COLO668 (cell line): ENCODE data around the gene CREM.
"Not testable (repeated sequence)": the region's sequence is repeated elsewhere in the genome, so short reads cannot be mapped to it uniquely, and the experiment has no call there.

Experiments
- DNase-seq: peaks from one replicate; lab custom pipeline; 2025; ENCODE audit not compliant: unreplicated experiment; lab: John Stamatoyannopoulos, UW

The CREM gene

DNA sequence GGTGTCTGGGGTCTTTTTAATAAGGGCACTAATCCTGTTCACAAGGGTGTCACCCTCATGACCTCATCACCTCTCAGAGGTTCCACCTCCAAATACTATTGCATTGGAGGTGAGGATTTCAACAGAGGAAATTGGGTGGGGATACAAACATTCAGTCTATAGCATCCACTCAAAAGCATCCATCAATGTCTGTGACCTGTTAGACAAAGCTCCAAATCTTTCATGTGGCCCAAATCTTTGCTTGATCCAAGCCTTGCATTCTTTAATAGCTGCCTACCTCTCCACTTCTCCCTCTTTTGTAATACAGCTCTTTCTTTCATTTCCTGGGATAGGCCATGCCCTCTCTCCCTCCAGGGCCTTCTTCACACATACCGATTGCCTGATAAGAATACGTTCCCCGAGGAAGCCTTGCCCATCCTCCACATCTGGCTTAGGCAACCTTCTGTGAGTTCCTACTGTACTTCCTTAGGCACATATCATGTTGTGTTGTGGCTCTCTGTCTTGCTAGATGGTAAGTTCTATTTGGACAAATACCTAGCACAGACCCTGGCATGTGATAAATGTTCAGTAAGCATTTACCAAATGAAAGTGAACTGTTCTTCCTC, 66.1 kb downstream of the CREM start:
- DNase-seq: no peak

DNA sequence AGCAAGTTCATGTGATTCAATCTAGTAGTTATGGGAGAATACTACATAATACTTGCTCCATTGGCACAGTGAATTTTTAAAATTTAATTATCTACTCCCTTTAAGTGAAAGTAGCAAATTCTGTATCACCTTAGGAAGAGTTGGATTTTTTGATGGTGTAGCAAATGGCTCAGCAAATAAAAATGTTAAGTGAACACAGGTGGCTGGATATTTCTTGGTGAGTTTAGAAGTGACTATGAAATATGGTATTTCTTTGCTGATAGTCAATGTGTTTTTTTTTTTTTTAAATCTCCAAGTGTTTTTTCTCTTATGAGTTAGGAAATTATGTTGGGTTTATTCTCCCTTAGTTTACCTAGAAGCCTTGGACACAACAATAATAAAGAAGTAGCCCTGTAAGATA, 67.8 kb downstream of the CREM start:
- DNase-seq: no peak

DNA sequence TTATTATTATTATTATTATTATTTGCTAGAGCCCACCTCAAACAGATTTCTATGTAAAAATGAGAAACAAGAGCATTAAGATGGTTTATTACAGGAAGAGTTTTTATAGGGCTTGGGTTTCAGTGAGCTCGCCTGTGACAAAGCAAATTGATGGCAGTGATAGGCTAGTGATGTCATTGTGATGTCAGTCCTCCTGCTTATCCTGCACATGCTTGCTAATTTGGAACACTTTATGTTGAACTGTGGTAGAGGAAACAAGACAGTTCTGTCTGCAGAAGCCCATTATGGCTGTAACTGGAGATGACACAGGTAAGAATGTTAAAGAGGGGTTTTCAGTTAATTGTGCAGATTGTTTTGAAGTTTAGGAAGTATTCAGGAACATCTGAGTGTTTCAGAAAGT, 68.3 kb downstream of the CREM start:
- DNase-seq: no peak

DNA sequence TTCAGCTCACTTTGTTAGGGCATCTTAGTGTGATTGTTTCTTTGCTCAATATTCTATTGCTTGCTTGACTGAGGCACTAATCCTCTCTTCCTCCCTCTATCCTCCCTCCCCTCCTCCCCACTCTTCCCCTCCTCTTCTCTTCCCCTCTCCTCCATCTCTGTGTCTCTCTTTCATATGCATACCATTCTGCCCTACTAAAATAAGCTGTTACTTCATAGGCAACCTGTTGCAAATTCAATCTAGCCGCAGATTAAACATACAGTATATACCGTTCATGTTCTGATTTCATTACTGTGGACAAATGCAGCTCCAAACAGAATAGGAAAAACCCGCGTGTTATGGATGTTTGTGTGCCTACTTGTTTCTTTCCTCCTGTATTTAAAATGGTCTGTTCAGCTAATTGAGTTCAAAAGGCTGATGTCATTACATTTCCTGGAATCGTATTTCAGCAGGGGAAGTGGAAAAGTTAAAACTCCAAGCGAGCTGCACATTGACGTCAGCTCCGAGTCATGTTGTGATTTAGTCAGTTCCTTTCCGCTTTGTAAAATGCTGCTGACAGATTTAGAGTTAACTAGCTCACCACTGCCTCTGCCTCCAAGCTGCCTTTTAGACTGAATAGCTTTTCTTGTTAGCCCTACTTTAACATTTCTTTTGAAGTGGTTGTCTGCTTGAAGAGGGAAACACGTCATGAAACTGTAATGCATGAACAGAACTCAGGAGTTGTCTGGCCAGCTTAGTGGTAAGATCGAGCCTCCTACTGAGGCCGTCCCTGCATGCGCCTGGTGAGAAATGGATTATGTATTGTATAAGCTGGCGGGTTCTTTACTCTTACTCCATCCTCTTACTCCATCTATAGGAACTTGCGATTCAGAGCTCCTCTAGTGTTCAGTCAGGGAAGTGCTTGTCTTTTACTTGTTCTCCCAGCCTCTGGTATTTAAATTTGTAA, 69.0 kb downstream of the CREM start:
- peak; percentile 28 for DNase-seq

DNA sequence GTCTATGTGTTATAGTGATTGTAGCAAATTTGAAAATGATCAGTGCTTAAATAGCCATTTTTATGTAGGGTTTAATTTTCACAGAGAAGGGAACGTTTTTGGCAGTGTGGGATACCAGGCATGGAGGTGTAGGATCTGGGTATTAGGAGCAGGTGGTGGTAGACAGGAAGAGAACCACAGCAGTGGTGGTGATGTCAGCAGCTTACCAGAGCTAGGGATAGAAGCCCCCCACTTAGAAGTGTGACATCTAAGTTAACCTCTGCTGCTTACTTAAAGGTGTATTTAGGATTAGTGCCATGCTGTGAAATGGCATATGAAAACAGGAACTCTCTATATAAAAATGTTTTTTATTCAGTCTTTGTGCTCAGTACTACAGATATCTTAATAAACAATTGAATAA, 73.8 kb downstream of the CREM start:
- no peak for DNase-seq

DNA sequence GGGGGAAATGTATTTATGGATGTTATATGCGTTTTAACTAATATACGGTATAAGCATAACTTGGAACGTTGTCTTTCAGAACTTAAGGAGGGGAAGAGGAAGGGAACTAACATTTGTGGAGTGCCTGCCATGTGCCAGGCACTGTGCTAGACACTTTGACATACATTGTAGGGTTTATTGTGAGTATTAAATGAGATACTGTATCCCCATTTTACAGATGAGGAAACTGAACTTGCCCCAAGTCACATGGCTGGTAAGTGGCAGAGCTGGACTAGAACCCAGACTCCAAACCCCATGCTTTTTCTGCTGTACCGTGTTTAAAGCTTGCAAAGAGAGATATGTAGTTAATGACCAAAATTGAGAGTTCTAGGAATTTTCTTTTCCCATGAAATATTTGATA, 74.6 kb downstream of the CREM start:
- no peak for DNase-seq

DNA sequence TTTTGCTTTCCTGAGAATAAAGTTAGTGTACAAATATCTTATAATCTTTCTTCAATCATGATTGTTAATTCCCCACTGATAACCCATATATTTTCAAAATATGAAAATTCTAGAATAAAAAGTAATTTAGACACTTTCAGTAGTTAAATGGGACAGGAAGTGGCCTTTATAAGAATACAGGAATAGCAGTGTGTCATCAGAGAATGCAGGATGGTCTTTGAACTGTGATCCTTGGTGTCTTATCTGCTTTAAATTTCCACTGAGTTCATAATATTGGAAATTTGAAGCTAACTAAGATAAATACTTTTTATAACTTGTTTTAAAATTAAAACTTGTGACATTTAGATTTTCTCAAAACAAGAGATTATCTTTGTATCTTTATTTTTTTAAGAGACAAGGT, 75.4 kb downstream of the CREM start:
- no peak for DNase-seq

DNA sequence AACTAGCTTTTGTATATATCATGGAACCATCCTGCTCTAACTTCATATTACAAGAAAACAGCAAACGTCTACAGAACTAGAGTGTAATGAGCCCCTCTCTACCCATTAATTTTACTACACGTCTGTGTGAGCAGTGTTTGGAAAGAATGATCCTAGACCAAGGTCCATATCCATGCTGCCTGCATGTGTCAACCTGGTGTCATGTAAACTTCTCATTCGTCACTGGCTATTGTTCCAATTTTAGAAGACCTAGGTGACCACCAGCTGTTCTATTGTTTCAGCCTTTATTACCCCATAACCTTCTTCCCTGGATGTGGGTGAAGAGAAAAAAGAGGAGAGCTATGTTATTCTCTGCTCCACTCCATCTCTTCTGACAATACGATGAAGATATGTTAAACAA, 77.1 kb downstream of the CREM start:
- DNase-seq: no peak

DNA sequence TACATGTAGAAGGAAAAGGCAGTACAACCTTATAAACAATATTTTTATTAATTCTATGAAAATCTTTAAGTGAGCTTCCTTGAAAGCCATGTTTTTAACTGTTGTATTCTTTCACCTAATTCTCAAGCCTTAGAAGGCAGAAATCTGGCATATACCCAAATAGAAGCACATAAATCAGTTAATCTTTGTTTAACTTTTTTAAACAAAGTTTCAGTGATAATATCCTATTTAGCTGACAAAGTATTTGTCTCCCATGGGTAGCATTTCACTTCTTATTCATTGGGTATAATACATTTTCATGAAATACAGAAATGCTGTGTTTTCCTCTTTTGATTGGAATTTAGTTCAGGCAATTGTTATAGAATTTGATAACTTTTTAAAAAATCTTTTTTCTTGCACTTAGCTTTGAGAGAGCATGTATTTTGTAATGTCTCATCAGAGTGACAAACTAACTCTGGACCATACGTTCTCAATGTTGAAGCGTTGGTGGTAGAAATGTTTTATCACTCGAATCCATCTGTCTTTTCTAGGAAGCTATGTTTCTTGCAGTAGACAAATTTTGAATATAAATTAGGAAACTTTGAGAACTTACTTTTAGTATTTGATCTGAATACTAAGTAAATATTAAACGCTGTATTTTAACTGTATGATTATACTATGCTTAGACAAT, 78.1 kb downstream of the CREM start:
- no peak for DNase-seq

DNA sequence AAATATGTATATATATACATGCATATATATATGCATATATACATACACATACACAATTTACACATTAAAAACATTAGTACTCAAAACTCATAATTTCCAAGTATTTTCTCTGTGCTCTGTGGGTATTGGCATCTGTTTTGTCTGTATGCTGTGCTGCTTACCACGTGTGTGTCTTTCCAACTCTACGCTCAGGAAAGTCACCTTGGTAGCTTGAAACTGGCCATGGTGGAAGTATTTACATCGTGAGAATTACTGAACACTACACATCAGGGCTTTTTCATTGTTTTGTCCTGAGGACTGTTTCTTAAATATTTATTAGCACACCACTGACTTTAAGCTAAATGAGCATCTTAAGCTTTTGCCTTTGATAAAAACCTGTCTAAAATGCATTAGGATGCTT, 79.6 kb downstream of the CREM start:
- no peak for DNase-seq

DNA sequence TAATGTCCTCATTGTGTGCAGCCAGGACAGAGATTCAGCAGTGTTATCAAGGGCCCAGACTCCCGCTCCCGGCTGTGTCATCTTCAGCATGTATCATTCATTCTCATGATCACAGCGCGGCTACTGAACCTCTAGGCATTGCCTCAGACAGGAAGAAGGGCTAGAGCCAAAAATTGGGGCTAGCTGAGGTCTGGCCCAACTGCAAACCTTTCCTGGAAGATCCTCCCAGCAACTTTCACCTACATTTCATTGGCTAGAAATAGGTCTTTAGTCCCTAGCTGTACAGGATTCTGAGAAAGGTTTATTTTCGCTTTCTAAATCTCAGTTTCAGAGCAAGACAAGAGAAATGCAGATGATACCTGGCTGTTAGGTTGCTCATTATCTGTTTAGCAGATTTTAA, 81.9 kb downstream of the CREM start:
- no peak for DNase-seq

DNA sequence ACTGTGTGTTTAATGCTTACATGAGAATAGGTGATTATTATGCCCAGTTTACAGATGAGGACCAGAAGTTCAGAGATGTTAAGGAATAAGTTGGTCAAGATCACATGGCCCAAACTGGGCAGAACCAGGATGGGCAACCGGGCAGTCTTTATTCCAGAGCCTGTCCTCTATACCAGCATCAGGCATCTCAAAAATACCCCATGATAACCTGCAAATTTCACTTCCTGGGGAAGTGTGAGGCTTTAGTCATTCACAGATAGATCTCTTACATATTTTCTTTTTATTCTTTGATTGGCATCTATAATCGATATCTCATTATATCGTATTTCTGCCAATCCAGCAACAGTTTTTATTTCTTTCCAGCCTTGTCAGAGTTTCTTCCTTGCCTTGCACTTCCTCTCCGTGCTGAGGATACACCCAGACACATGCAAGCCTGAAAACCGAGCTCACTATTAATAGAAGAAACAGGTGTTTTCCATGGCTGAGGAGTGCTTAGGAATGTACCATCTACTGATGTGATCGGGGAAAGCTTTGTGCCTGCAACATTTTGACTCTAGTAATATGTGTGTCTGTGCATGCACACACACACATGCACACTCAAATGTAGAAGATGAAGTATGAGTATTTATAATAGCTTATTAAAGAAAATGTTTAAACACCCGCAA, 82.4 kb downstream of the CREM start:
- no peak for DNase-seq

DNA sequence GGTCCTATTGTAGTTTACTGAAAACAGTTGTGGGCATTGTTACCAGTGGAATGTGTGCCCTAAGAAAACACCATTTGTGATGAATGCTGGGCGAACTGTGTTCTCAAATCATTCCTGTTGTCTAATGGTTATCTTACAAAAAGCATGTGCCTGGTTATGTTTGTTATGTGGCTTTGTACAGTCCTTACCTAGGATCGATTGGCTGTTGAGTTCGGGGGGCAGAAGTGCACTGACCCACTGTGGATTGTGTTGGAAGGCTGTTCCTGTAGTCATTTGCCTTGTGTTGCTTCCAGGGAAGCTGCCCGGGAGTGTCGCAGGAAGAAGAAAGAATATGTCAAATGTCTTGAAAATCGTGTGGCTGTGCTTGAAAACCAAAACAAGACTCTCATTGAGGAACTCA, 84.3 kb downstream of the CREM start:
- no peak for DNase-seq

DNA sequence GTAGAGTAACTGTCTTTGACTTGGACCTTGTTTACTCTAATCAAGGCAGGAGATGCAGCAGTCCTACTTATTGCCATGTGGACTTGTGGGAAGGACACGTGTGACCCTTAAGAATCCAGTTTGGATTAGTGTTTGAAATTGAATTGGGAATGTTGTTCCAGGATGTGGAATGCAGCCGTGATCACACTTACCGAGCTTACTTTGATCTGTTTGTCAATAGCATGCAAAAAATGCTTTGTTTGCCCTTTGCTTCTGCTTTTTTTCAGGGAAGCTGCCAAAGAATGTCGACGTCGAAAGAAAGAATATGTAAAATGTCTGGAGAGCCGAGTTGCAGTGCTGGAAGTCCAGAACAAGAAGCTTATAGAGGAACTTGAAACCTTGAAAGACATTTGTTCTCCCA, 84.7 kb downstream of the CREM start:
- no peak for DNase-seq

DNA sequence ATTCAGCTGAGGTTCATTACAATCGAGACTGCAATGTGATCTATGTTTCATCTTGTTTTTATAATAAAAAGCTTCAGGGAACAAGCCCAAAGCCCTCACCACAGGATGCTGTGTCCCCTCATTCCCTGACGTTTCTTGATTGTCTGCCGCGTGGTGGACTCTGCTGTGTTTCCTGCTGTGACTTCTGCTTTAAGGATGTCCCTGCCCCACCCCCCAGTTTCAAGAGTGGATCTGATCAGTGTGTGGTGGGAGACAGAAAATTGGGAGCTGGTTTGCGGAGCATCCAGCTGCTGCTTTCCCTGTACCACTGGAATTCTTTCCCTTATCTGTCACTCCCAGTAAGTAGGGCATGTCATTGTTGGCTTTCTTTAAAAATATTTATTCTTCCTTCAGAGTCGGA, 86.2 kb downstream of the CREM start:
- no peak for DNase-seq

DNA sequence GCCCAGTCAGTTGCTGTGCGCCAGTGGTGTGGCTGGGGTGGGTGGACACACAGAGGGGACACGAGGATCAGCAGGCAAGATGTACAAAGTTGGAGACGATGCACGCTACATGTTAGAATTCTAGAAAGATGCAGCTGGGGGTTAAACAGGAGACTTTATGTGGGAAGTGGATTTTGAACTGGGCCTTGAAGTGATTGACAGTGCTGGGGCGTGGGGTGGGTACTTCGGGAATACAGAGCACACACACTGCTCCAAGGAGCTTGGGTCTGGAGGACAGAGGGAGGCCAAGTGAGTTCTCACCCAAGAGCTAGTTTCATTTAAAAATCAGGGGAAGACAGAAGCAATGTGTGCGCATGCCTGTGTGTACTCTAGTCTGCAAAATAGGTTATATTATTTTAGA, 87.1 kb downstream of the CREM start:
- DNase-seq: no peak

DNA sequence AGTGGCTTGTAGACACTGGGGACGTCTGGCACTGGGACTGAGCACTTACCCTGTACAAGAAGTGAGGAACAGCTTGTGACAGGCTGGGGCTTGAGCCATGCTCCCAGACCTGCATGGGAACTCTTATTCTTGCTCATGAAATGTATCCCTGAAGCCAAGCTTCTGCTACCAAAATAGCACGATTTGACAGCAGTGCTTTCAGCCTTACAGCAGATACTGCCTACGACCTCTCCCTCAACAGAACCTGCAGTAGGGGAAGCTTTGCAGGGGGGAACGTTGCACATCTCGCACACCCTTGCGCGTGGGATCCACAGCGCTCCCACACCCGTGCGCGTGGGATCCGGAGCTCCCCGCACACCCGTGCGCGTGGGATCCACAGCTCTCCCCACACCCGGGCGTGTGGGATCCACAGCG, 88.0 kb downstream of the CREM start:
- DNase-seq: no peak

DNA sequence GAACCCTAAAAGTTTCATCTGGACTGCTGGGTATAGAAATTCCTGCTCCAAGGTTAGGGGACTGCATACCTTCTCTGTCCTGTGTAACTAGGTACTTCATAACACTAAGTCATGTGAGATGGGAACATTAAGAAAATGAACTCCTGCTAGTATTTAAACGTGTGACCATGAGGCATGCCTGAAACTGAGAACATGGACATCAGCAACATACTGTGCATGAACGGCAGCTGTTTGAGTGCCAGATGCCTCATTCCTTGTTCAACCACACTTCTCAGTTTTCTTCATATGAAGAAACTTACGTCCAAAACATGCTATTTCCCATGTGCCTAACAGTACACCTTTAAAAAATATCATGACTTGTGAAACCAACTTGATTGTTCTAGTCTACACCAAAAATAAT, 88.5 kb downstream of the CREM start:
- DNase-seq: no peak

DNA sequence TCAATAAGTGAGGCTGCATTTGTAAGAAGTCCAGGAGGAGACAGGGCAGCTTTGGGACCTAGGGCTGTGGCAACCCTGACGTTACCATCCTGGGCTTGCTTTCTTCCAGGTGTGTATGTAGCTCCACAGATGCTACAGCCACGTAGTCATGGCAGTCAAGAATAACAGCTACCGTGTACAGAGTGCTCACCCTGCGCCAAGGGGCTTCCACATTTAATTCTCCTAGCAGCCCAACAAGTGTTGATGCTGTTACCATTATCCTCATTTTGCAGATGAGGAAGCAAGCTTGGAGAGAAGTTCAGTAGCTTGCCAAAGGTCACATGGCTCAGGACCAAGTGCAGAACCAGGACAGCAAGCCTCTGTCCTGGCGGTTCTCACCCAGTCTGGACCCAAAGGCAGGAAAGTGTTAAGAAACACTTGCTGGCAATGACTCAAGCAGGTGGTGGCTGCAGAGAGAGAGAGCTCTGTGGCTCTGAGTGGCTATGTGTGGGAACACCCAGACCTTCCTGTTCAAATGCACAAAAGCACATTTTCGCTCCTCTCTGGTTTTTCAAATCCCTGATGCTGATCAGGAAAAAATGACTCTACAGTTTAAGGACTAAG, 89.8 kb downstream of the CREM start:
- no peak for DNase-seq

DNA sequence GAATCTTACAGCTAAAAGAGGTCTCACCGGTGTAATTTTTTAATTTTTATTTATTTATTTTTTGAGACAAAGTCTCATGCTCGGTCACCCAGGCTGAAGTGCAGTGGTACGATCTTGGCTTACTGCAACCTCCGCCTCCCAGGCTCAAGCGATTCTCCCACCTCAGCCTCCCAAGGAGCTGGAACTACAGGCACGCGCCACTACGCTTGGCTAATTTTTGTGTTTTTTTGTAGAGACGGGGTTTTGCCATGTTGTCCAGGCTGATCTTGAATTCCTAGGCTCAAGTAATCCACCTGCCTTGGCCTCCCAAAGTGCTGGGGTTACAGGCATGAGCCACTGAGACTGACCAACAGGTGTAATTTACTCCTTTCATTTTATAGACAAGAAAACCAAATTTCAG, 90.3 kb downstream of the CREM start:
- not testable (repeated sequence) for DNase-seq

DNA sequence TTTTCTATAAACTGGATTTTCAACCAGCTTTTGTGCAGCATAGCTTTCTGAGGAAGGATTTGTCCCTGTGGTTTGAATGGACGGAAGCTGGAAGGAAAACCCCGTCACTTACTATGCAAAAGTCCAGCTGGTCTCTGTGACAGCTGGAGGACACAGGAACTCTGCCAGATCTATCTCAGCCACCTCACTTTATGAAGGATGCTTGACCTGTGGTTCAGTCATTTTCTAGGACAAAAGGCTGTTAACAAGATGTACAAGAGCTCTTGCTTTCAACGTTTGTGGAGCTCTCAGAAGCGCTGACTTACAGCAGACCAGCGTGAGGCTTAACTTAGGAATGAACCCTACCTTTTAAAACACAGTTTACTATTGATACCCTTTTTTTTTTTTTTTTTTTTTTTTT, 90.8 kb downstream of the CREM start:
- no peak for DNase-seq
